Testis (tissue), 2 donors: ENCODE results near the gene FYB1.

Experiments
- CTCF ChIP-seq, 3 experiments: fragments of 450-650 bp in 2 of 3; fragments of 200-600 bp in 1 of 3; sonication (generic) in 1 of 3; IDR thresholded peaks; one replicate each; pipeline ENCODE4 v1.5.1; 2016 to 2019; ENCODE audit warnings: antibody characterized with exemption in 3 of 3, mild to moderate bottlenecking in 2 of 3, moderate library complexity in 1 of 3
- POLR2A ChIP-seq: fragments of 450-650 bp; IDR thresholded peaks from one replicate; pipeline ENCODE4 v1.6.1; 2017; ENCODE audit warnings: antibody characterized with exemption, mild to moderate bottlenecking, moderate library complexity

- TF ChIP-seq CTCF (IDR thresholded peaks at IDR 0.05) (no peak), POLR2A (no peak)
These were observed 7.2 kb upstream of the FYB1 start for GRCh38 chr5:39226558-39226957.
